Measurements from ENCODE around the gene POLN.

Gene POLN

DNA sequence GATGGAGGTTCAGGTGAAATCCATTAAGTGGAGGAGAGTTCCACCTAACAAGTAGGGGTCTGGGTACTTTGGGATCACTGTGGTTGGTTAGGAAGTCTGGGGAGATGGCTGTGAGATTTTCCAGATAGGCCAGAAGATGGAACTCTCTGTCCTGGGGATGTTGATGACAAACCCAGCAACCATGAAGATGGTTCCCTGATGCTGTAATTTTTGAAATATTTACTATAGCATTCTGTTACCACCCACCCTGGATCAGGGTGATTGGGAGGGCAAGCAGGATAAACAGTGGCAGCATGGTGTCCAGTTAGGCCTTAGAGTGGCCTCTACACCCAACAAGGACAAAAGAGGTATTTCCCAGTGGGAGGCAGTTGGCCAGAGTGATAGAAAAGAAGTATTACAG, 217.2 kb downstream of the POLN start:
- no peak for FAIRE-seq

All from G401.6 (cell line).